ENCODE results near the gene CTR9.
A peak's percentile ranks its signal among the peaks of the same experiment; 100 is the strongest.

The CTR9 gene

GRCh38 chr11:10784232-10785145 is 33.4 kb downstream of the CTR9 start:
- Histone ChIP-seq H3K4me3 (ENCODE audit: low read depth, low read length) (no peak overlapping the region), H3K36me3 (ENCODE audit: insufficient read depth, low read length) (peaks cover 5% of the 10 kb centered on the region; the same call in 1 of the 2 replicates), H3K79me2 (ENCODE audit: control insufficient read depth, insufficient read depth, low read length, unreplicated experiment) (no peaks in the 10 kb centered on the region), H3K27me3 (ENCODE audit: insufficient read depth, low read length) (no peaks in the 10 kb centered on the region), H3K4me1 (ENCODE audit: control insufficient read depth, insufficient read depth, low read length, unreplicated experiment) (peaks cover 2% of the 10 kb centered on the region), H3K27ac (ENCODE audit: low read depth, low read length) (no peak overlapping the region), H2AFZ (ENCODE audit: low read length, unreplicated experiment) (no peak overlapping the region)

- Histone ChIP-seq H3K36me3 (ENCODE audit: insufficient read depth, low read length) (peaks cover under 1% of the 10 kb centered on the region; the same call in 1 of the 2 replicates), H2AFZ (ENCODE audit: low read length, unreplicated experiment) (no peak overlapping the region), H3K79me2 (ENCODE audit: control insufficient read depth, insufficient read depth, low read length, unreplicated experiment) (no peaks in the 10 kb centered on the region), H3K27ac (ENCODE audit: low read depth, low read length) (no peak overlapping the region), H3K27me3 (ENCODE audit: insufficient read depth, low read length) (no peaks in the 10 kb centered on the region), H3K4me1 (ENCODE audit: control insufficient read depth, insufficient read depth, low read length, unreplicated experiment) (no peaks in the 10 kb centered on the region), H3K4me3 (ENCODE audit: low read depth, low read length) (no peak overlapping the region)
Observed at GRCh38 chr11:10785146-10785474, 34.1 kb downstream of the CTR9 start.

GRCh38 chr11:10786451-10786850 is 35.4 kb downstream of the CTR9 start:
- H2AFZ ChIP-seq (ENCODE audit: low read length, unreplicated experiment): no peak overlapping the region
- no peaks in the 10 kb centered on the region for H3K79me2 ChIP-seq (ENCODE audit: control insufficient read depth, insufficient read depth, low read length, unreplicated experiment)
- no peaks in the 10 kb centered on the region for H3K27me3 ChIP-seq (ENCODE audit: insufficient read depth, low read length)
- H3K4me3 ChIP-seq (ENCODE audit: low read depth, low read length): no peak overlapping the region
- H3K4me1 ChIP-seq (ENCODE audit: control insufficient read depth, insufficient read depth, low read length, unreplicated experiment): no peaks in the 10 kb centered on the region
- no peak overlapping the region for H3K27ac ChIP-seq (ENCODE audit: low read depth, low read length)
- H3K36me3 ChIP-seq (ENCODE audit: insufficient read depth, low read length): no peaks in the 10 kb centered on the region

GRCh38 chr11:10792385-10793068 is 41.5 kb downstream of the CTR9 start:
- Histone ChIP-seq H3K27me3 (ENCODE audit: insufficient read depth, low read length) (no peaks in the 10 kb centered on the region), H3K4me1 (ENCODE audit: control insufficient read depth, insufficient read depth, low read length, unreplicated experiment) (no peaks in the 10 kb centered on the region), H3K36me3 (ENCODE audit: insufficient read depth, low read length) (peaks cover 14% of the 10 kb centered on the region), H3K27ac (ENCODE audit: low read depth, low read length) (no peak overlapping the region), H3K79me2 (ENCODE audit: control insufficient read depth, insufficient read depth, low read length, unreplicated experiment) (no peaks in the 10 kb centered on the region), H2AFZ (ENCODE audit: low read length, unreplicated experiment) (no peak overlapping the region), H3K4me3 (ENCODE audit: low read depth, low read length) (peak overlapping the region; percentile 40)

GRCh38 chr11:10793470-10794255 is 42.6 kb downstream of the CTR9 start:
- Histone ChIP-seq H3K36me3 (ENCODE audit: insufficient read depth, low read length) (peaks cover 18% of the 10 kb centered on the region), H3K79me2 (ENCODE audit: control insufficient read depth, insufficient read depth, low read length, unreplicated experiment) (no peaks in the 10 kb centered on the region), H3K27ac (ENCODE audit: low read depth, low read length) (no peak overlapping the region), H3K27me3 (ENCODE audit: insufficient read depth, low read length) (no peaks in the 10 kb centered on the region), H2AFZ (ENCODE audit: low read length, unreplicated experiment) (no peak overlapping the region), H3K4me1 (ENCODE audit: control insufficient read depth, insufficient read depth, low read length, unreplicated experiment) (no peaks in the 10 kb centered on the region), H3K4me3 (ENCODE audit: low read depth, low read length) (no peak overlapping the region)

GRCh38 chr11:10796191-10796590 is 45.1 kb downstream of the CTR9 start:
- no peak overlapping the region for H3K4me3 ChIP-seq (ENCODE audit: low read depth, low read length)
- no peak overlapping the region for H2AFZ ChIP-seq (ENCODE audit: low read length, unreplicated experiment)
- H3K27ac ChIP-seq (ENCODE audit: low read depth, low read length): no peak overlapping the region
- no peaks in the 10 kb centered on the region for H3K79me2 ChIP-seq (ENCODE audit: control insufficient read depth, insufficient read depth, low read length, unreplicated experiment)
- peaks cover 43% of the 10 kb centered on the region for H3K36me3 ChIP-seq (ENCODE audit: insufficient read depth, low read length)
- no peaks in the 10 kb centered on the region for H3K27me3 ChIP-seq (ENCODE audit: insufficient read depth, low read length)
- H3K4me1 ChIP-seq (ENCODE audit: control insufficient read depth, insufficient read depth, low read length, unreplicated experiment): no peaks in the 10 kb centered on the region

- H2AFZ ChIP-seq (ENCODE audit: low read length, unreplicated experiment): no peak overlapping the region
- no peaks in the 10 kb centered on the region for H3K27me3 ChIP-seq (ENCODE audit: insufficient read depth, low read length)
- no peak overlapping the region for H3K4me3 ChIP-seq (ENCODE audit: low read depth, low read length)
- no peak overlapping the region for H3K27ac ChIP-seq (ENCODE audit: low read depth, low read length)
- peaks cover 5% of the 10 kb centered on the region for H3K79me2 ChIP-seq (ENCODE audit: control insufficient read depth, insufficient read depth, low read length, unreplicated experiment)
- no peaks in the 10 kb centered on the region for H3K4me1 ChIP-seq (ENCODE audit: control insufficient read depth, insufficient read depth, low read length, unreplicated experiment)
- peaks cover 51% of the 10 kb centered on the region for H3K36me3 ChIP-seq (ENCODE audit: insufficient read depth, low read length)
Observed at GRCh38 chr11:10797001-10797400, 46.0 kb downstream of the CTR9 start.

- H3K4me3 ChIP-seq (ENCODE audit: low read depth, low read length): no peak overlapping the region
- H2AFZ ChIP-seq (ENCODE audit: low read length, unreplicated experiment): no peak overlapping the region
- H3K27ac ChIP-seq (ENCODE audit: low read depth, low read length): no peak overlapping the region
- no peaks in the 10 kb centered on the region for H3K4me1 ChIP-seq (ENCODE audit: control insufficient read depth, insufficient read depth, low read length, unreplicated experiment)
- H3K36me3 ChIP-seq (ENCODE audit: insufficient read depth, low read length): peaks cover 56% of the 10 kb centered on the region
- no peaks in the 10 kb centered on the region for H3K27me3 ChIP-seq (ENCODE audit: insufficient read depth, low read length)
- peaks cover 5% of the 10 kb centered on the region for H3K79me2 ChIP-seq (ENCODE audit: control insufficient read depth, insufficient read depth, low read length, unreplicated experiment)
Observed at GRCh38 chr11:10797531-10797930, 46.5 kb downstream of the CTR9 start.

GRCh38 chr11:10798330-10798928 is 47.4 kb downstream of the CTR9 start:
- peaks cover 9% of the 10 kb centered on the region for H3K79me2 ChIP-seq (ENCODE audit: control insufficient read depth, insufficient read depth, low read length, unreplicated experiment)
- H3K27me3 ChIP-seq (ENCODE audit: insufficient read depth, low read length): no peaks in the 10 kb centered on the region
- H3K27ac ChIP-seq (ENCODE audit: low read depth, low read length): no peak overlapping the region
- peaks cover 64% of the 10 kb centered on the region for H3K36me3 ChIP-seq (ENCODE audit: insufficient read depth, low read length)
- no peak overlapping the region for H2AFZ ChIP-seq (ENCODE audit: low read length, unreplicated experiment)
- H3K4me1 ChIP-seq (ENCODE audit: control insufficient read depth, insufficient read depth, low read length, unreplicated experiment): peaks cover 3% of the 10 kb centered on the region
- no peak overlapping the region for H3K4me3 ChIP-seq (ENCODE audit: low read depth, low read length)

GRCh38 chr11:10800292-10800691 is 49.2 kb downstream of the CTR9 start:
- Histone ChIP-seq H3K27me3 (ENCODE audit: insufficient read depth, low read length) (no peaks in the 10 kb centered on the region), H3K36me3 (ENCODE audit: insufficient read depth, low read length) (peaks cover 82% of the 10 kb centered on the region), H3K4me1 (ENCODE audit: control insufficient read depth, insufficient read depth, low read length, unreplicated experiment) (peaks cover 20% of the 10 kb centered on the region), H3K79me2 (ENCODE audit: control insufficient read depth, insufficient read depth, low read length, unreplicated experiment) (peaks cover 28% of the 10 kb centered on the region), H3K27ac (ENCODE audit: low read depth, low read length) (no peak overlapping the region), H3K4me3 (ENCODE audit: low read depth, low read length) (no peak overlapping the region), H2AFZ (ENCODE audit: low read length, unreplicated experiment) (no peak overlapping the region)

Data from ACC112 (cell line).